VCaP (cell line): ENCODE data around the gene PTPN1.

Experiments
- H3K27ac ChIP-seq: fragments of 450-650 bp; 2 replicates; pipeline ENCODE4 v1.5.1; 2017
- TF ChIP-seq, protein P1 (sequence below): fragments of 450-650 bp; conservative IDR thresholded peaks from 2 replicates; pipeline ENCODE4 v1.5.1; 2017; ENCODE audit warnings: mild to moderate bottlenecking, moderate library complexity

PTPN1 gene

GRCh38 chr20:50509923-50510705 is at the start of gene PTPN1:
TSS of gene PTPN1 (plus strand) at chr20:50510383. CDS start at chr20:50510528, 145 bp downstream.
- peak within 1 kb of the TSS; percentile 82 for H3K27ac ChIP-seq
- TF ChIP-seq, protein P1, sequence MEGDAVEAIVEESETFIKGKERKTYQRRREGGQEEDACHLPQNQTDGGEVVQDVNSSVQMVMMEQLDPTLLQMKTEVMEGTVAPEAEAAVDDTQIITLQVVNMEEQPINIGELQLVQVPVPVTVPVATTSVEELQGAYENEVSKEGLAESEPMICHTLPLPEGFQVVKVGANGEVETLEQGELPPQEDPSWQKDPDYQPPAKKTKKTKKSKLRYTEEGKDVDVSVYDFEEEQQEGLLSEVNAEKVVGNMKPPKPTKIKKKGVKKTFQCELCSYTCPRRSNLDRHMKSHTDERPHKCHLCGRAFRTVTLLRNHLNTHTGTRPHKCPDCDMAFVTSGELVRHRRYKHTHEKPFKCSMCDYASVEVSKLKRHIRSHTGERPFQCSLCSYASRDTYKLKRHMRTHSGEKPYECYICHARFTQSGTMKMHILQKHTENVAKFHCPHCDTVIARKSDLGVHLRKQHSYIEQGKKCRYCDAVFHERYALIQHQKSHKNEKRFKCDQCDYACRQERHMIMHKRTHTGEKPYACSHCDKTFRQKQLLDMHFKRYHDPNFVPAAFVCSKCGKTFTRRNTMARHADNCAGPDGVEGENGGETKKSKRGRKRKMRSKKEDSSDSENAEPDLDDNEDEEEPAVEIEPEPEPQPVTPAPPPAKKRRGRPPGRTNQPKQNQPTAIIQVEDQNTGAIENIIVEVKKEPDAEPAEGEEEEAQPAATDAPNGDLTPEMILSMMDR, result no peak

- TF ChIP-seq, protein P1, result peak; percentile 83
- H3K27ac ChIP-seq, result no peak overlapping the region
Observed at GRCh38 chr20:50460608-50461267, 49.4 kb upstream of the PTPN1 start.

DNA sequence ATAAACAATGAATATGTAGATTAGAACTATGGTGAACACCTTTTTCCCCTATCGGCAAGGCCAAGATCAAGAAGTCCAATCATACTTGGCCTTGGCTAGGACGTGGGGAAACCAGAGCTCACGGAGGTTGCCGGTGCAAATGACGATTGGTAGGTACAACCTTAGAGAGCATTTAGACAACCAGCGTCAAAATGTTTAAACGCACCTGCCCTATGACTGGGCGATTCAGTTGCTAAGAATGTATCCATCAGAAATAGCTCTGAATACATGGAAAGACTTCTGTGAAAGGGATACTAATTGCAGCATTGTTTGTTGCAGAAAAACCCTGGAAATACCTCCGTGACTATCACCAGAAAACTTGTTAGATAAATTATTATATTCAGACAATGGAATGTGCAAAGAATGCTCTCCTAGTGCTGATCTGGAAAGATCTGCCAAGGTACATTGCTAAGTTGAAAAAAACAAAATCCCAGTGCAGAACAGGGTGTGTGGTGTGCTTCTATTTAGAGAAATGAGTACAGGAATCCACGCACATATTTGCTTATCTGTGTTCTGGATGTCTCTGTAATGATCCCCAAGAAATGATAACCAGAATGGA is 48.0 kb upstream of the PTPN1 start:
- TF ChIP-seq, protein P1, result no peak
- no peak overlapping the region for H3K27ac ChIP-seq

- no peak overlapping the region for H3K27ac ChIP-seq
- TF ChIP-seq, protein P1, result peak; percentile 72
Observed at GRCh38 chr20:50464026-50464724, 46.0 kb upstream of the PTPN1 start.

DNA sequence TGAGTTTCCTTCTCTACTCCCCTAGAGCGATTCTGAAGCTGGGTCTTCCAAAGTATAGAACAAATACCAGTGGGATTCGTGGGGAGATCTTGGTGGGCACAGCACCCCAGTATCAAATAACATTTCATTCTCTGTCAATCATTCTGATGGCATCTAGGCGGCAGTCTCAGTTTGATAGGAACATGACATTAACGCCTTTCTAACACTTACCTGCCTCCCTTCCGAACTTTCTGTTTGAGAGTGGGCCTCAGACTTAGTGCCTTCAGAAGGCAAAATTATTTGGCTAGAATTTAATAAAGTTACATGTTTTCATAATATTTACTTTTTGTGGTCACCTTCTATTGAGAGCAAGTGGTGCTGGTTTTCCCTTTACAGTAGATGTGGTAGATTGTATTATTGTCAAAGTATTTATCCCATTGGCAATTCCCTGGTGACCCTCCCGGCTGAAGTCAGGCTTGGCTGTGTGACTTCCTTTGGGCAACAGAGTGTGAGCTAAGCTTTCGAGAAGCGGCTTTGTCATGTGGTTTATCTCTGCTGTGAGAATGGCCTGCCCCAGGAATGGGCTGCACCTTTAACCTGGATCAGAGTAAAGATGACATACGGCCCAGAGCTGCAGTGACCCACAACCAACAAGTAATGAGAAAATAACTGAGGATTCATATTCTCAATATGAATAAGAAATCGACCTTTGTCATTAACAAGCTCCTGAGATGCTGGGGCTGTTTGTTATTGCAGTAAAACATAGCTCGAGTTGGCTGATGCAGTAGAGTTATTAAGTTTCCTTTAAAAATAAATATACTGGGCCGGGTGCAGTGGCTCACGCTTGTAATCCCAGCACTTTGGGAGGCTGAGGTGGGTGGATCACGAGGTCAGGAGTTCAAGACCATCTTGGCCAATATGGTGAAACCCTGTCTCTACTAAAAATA is 45.2 kb upstream of the PTPN1 start:
- TF ChIP-seq, protein P1, result no peak
- no peak overlapping the region for H3K27ac ChIP-seq

DNA sequence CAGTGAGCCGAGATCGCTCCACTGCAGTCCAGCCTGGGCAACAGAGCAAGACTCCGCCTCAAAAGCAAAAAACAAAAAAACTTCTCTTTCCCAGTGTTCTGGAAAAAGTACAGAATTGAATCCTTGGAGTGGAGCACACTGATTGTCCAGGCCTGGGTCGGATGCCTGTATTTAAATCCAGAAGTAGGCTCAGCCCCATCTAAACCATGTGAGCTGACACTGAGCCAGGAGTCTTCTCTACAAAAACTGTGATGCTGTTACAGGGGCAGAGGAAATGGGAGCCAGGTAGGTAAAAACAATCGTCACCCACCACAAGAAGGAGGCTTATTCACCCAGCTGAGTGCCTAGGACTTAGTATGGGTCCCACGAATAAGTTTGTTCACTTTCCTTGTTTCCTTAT is 43.0 kb upstream of the PTPN1 start:
- TF ChIP-seq, protein P1, result no peak
- H3K27ac ChIP-seq, result no peak overlapping the region
